ENCODE results near the gene PYDC1. TPM values are rescaled to one million over a fixed set of nuclear protein-coding genes. Genes with fewer than 3 reads are reported as not detected.
"Not testable (repeated sequence)": the region's sequence is repeated elsewhere in the genome, so short reads cannot be mapped to it uniquely, and the experiment has no call there.

Gene PYDC1
- total RNA-seq, 6 experiments from 2014 or later: not detected

DNA sequence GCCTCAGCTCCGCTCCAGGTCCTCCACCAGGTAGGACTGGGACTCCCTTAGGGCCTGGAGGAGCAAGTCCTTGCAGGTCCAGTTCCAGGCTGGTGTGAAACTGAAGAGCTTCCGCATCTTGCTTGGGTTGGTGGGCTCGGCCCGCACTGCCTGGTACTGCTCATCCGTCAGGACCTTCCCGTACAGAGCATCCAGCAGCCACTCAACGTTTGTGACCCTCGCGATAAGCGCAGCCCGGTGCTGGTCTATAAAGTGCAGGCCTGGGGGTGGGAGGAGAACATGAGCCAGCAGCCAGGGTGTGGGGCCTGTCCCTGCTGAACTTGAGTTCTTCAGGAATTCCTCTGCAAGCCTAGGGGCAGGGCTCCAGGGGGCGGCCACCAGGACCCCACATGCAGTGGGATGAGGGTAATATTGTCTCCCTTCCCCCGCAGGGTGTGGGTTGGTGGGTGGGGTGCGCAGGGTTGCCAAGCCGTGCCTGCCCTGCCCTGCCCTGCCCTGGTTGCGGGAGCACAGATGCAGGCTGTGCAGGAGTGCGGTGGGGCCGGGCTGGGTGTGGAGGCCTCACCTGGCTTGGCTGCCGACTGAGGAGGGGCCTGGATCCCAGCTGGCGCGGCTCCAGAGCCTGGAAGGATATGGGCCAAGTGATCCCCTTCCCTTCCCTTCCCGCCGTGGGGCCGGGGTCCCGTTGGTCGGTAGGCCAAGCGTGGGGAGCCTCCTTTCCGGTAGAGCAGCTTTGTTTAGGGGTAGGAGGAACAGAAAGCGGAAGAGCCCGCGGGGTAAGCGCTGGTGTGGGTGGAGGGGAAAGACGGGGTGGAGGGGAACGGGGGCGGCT, 15.1 kb downstream of the PYDC1 start:
- TF ChIP-seq, protein P1, sequence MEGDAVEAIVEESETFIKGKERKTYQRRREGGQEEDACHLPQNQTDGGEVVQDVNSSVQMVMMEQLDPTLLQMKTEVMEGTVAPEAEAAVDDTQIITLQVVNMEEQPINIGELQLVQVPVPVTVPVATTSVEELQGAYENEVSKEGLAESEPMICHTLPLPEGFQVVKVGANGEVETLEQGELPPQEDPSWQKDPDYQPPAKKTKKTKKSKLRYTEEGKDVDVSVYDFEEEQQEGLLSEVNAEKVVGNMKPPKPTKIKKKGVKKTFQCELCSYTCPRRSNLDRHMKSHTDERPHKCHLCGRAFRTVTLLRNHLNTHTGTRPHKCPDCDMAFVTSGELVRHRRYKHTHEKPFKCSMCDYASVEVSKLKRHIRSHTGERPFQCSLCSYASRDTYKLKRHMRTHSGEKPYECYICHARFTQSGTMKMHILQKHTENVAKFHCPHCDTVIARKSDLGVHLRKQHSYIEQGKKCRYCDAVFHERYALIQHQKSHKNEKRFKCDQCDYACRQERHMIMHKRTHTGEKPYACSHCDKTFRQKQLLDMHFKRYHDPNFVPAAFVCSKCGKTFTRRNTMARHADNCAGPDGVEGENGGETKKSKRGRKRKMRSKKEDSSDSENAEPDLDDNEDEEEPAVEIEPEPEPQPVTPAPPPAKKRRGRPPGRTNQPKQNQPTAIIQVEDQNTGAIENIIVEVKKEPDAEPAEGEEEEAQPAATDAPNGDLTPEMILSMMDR (IDR thresholded peaks at IDR 0.05): no peak
- TF ChIP-seq POLR2A (IDR thresholded peaks at IDR 0.05): no peak
- Histone ChIP-seq H3K36me3 (no peaks in the 10 kb centered on the region), H3K9me3 (no peaks in the 10 kb centered on the region), H3K4me3 (peak overlapping the region; percentile 57 to 77 (median 68)), H3K27me3 (no peaks in the 10 kb centered on the region), H3K27ac (peak overlapping the region in 2 of 3 donors; percentile 49 to 60), H3K4me1 (peaks cover 0 to 17% (median 0%) of the 10 kb centered on the region in 4 donors)
- DNase-seq (peak; percentile 47 to 65 (median 56)), ATAC-seq (peak; percentile 62 to 76 (median 66))
- WGBS (ENCODE audit: insufficient coverage, low coverage, low lambda C conversion rate, missing lambda C conversion rate): 7% methylated on average over 6 of the region's 35 CpGs
- intact Hi-C loops (cut with DNase I): no loop called here

DNA sequence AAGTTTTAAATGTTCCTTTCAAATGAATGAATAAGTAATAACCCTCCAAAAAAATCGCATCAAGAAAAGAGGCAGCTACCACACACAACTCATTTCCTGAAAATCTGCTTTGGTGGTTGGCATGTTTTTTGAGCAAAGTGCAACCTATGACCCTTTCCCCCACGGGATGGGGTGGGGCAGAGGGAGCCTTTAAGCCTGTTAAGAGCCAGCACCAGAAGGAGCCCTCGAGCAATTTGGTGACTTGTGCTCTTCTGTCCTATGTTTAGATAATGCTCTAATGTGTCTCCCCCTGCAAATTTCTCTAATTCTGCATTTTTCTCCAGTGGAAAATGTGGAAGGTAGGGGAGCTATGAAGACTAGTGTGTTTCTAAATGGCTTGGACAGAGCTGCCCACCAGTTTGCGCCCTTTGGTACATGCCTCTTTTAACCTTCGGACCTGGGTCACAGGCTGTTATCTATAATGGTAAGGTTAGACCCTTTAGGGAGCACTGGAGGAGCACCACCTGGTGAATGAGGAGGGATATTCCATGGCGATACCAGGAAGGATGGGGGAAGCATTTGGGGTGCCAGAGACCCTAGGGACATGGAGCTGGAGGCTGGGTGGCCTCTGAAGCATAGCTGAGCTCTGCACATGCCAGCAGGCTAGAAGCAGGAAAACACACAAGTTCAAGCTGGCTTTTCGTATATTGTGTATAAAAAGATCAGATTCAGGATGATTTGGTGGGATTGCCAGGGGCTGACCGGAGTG, 15.9 kb downstream of the PYDC1 start:
- Histone ChIP-seq H3K4me1 (peaks cover 0 to 17% (median 0%) of the 10 kb centered on the region in 4 donors), H3K27me3 (no peaks in the 10 kb centered on the region), H3K9me3 (no peaks in the 10 kb centered on the region), H3K4me3 (peak overlapping the region in 1 of 3 donors; percentile 68), H3K36me3 (no peaks in the 10 kb centered on the region), H3K27ac (no peak overlapping the region)
- DNase-seq: no peak
- TF ChIP-seq POLR2A (IDR thresholded peaks at IDR 0.05): no peak
- TF ChIP-seq, protein P1 (IDR thresholded peaks at IDR 0.05): peak in 1 of 4 donors; percentile 8
- peak; percentile 10 to 29 (median 23) for ATAC-seq
- intact Hi-C loops (cut with DNase I): no loop called here
- WGBS (ENCODE audit: insufficient coverage, low coverage, low lambda C conversion rate, missing lambda C conversion rate): 29% methylated on average over 6 of the region's 8 CpGs

DNA sequence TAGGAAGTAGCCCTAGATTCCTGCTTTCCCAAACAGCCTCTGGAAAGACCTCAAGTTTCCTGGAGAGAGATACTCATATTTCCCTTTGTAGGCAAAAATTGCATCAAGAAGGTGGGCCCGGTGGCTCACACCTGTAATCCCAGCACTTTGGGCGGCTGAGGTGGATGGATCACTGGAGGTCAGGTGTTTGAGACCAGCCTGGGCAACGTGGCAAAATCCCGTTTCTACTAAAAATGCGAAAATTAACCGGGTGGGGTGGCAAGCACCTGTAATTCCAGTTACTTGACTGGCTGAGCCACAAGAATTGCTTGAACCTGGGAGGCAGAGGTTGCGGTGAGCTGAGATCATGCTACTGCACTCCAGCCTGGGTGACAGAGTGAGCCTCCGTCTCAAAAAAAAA, 16.8 kb downstream of the PYDC1 start:
- ATAC-seq; H3K27me3 ChIP-seq; DNase-seq; H3K4me3 ChIP-seq; H3K27ac ChIP-seq; H3K9me3 ChIP-seq; intact Hi-C loops (cut with DNase I); H3K36me3 ChIP-seq: not testable (repeated sequence)
- 86% methylated on average over 8 of the region's 8 CpGs for WGBS (ENCODE audit: insufficient coverage, low coverage, low lambda C conversion rate, missing lambda C conversion rate)
- peaks cover 0 to 17% (median 0%) of the 10 kb centered on the region in 4 donors for H3K4me1 ChIP-seq

DNA sequence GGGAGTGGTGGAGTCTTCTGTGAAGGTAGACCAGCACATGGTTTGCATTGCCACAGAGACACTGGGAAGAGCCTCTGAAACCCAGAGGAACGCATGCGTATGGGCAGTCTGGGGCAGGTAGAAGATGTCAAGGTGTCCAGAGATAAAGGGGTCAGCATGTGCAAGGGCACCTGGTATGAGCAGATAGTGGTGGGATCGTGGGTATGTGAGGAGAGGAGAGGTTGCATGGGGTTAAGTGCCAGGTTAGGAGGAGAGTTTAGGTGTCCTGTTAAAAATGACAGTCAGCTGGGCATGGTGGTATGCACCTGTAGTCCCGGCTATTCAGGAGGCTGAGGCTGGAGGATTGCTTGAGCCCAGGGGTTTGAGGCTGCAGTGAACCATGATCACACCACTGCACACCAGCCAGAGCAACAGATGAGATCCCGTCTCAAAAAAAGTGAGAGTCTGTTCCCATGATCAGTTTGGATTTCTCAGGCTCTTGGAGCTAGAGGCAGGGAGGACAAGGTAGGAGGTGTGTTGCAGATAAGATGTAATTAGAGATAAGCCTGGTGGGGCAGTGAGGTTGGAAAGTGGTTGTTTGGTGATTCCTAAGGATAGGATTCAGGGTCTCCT, 17.4 kb downstream of the PYDC1 start:
- Histone ChIP-seq H3K36me3 (peaks cover 0 to 8% (median 2%) of the 10 kb centered on the region in 4 donors), H3K4me3 (no peak overlapping the region), H3K9me3 (no peaks in the 10 kb centered on the region), H3K27ac (no peak overlapping the region), H3K4me1 (peaks cover 0 to 17% (median 0%) of the 10 kb centered on the region in 4 donors), H3K27me3 (no peaks in the 10 kb centered on the region)
- no peak for ATAC-seq
- 86% methylated on average over 4 of the region's 5 CpGs for WGBS (ENCODE audit: insufficient coverage, low coverage, low lambda C conversion rate, missing lambda C conversion rate)
- TF ChIP-seq, protein P1 (IDR thresholded peaks at IDR 0.05): no peak
- no peak for TF ChIP-seq POLR2A (IDR thresholded peaks at IDR 0.05)
- intact Hi-C loops (cut with DNase I): no loop called here
- DNase-seq: no peak
